GM23338 (cell line): Measurements from ENCODE around the gene ASAP2.

Source experiments
- CREB1 ChIP-seq: fragments of 250-450 bp; sonication (Bioruptor Pico); IDR thresholded peaks from 2 replicates; pipeline ENCODE4 v1.5.0; 2020; ENCODE audit warnings: low read depth, mild to moderate bottlenecking, moderate library complexity
- CTCF ChIP-seq, 2 experiments: fragments of 200-600 bp in 1 of 2; sonication (generic) in 1 of 2; conservative IDR thresholded peaks; 2 replicates each; pipeline versions ENCODE4 v1.5.1 to v1.6.1; 2016 to 2017; ENCODE audit warnings: antibody characterized with exemption in 2 of 2, low read depth in 2 of 2, mild to moderate bottlenecking in 2 of 2, moderate library complexity in 1 of 2
- EZH2phosphoT487 ChIP-seq: fragments of 200-600 bp; sonication (generic); IDR thresholded peaks from one replicate; pipeline ENCODE4 v1.8.1; 2018; ENCODE audit warnings: antibody characterized with exemption; ENCODE audit not compliant: unreplicated experiment
- POLR2AphosphoS5 ChIP-seq: IDR thresholded peaks from 2 replicates; pipeline ENCODE4 v1.6.1; 2016; ENCODE audit warnings: antibody characterized with exemption, low read depth
- REST ChIP-seq: IDR thresholded peaks from one replicate; pipeline ENCODE4 v1.6.1; 2018; ENCODE audit warnings: antibody characterized with exemption; ENCODE audit not compliant: unreplicated experiment
- ZNF114 ChIP-seq: fragments of 250-450 bp; sonication (Bioruptor Pico); IDR thresholded peaks from 2 replicates; pipeline ENCODE4 v1.5.0; 2020; ENCODE audit warnings: mild to moderate bottlenecking, moderate library complexity

GRCh38 chr2:9251154-9252001 is 44.8 kb downstream of the ASAP2 start:
- no peak for TF ChIP-seq CTCF (conservative IDR thresholded peaks at IDR 0.05; ENCODE audit: low read depth in 2 of 2)
- TF ChIP-seq CREB1 (CRISPR knock-in tag): no peak
- TF ChIP-seq ZNF114 (CRISPR knock-in tag): no peak
- TF ChIP-seq REST: no peak
- TF ChIP-seq EZH2phosphoT487: no peak
- TF ChIP-seq POLR2AphosphoS5: no peak
